BJ (cell line): ENCODE data around the gene LRP1B. TPM values are rescaled to one million over a fixed set of nuclear protein-coding genes. Genes with fewer than 3 reads are reported as not detected.

Experiments
- CTCF ChIA-PET: fragments of 350-600 bp; formaldehyde crosslinking; extraction: SDS; loops from one replicate; lab custom pipeline; 2021; ENCODE audit warnings: antibody characterized with exemption, inconsistent platforms; lab: Yijun Ruan, JAX
- POLR2A ChIA-PET: fragments of 300-600 bp; sonication (Branson Sonifier 250); formaldehyde crosslinking; extraction: SDS; loops from one replicate; lab custom pipeline; 2021; ENCODE audit warnings: antibody characterized with exemption; lab: Charles Lee
- DNase-seq: peaks from one replicate; pipeline ENCODE4 v3.0.0-alpha.2; 2011; ENCODE audit warnings: low read depth
- H3K27me3 ChIP-seq: 2 replicates; pipeline ENCODE4 v1.6.0; 2011; ENCODE audit warnings: low read length; ENCODE audit not compliant: control insufficient read depth, insufficient read depth
- H3K36me3 ChIP-seq: 2 replicates; pipeline ENCODE4 v1.5.1; 2011; ENCODE audit warnings: low read length; ENCODE audit not compliant: control insufficient read depth, insufficient read depth
- H3K4me3 ChIP-seq: 2 replicates; pipeline ENCODE4 v1.5.1; 2011; ENCODE audit warnings: low read depth, mild to moderate bottlenecking, control low read depth, low read length
- polyA plus RNA-seq: library from polyadenylated mRNA; depleted of rRNA; stranded (reverse); fragments of >200 nt; gene quantifications from 2 replicates; pipeline ENCODE4 v1.2.3, GENCODE V29; 2011
- TF ChIP-seq, protein P1 (sequence below): IDR thresholded peaks from 2 replicates; pipeline ENCODE4 v1.5.1; 2011; ENCODE audit warnings: low read depth, mild to moderate bottlenecking, control low read depth, inconsistent platforms, low read length, moderate library complexity; ENCODE audit not compliant: insufficient read depth

Gene LRP1B
- polyA plus RNA-seq, 1 experiment: 0.04 TPM

GRCh38 chr2:140648393-140648792 is 1482.4 kb downstream of the LRP1B start:
- no peak for DNase-seq
- POLR2A ChIA-PET: no interaction called here
- CTCF ChIA-PET: no interaction called here
- H3K27me3 ChIP-seq: no peaks in the 10 kb centered on the region
- no peaks in the 10 kb centered on the region for H3K36me3 ChIP-seq
- TF ChIP-seq, protein P1, sequence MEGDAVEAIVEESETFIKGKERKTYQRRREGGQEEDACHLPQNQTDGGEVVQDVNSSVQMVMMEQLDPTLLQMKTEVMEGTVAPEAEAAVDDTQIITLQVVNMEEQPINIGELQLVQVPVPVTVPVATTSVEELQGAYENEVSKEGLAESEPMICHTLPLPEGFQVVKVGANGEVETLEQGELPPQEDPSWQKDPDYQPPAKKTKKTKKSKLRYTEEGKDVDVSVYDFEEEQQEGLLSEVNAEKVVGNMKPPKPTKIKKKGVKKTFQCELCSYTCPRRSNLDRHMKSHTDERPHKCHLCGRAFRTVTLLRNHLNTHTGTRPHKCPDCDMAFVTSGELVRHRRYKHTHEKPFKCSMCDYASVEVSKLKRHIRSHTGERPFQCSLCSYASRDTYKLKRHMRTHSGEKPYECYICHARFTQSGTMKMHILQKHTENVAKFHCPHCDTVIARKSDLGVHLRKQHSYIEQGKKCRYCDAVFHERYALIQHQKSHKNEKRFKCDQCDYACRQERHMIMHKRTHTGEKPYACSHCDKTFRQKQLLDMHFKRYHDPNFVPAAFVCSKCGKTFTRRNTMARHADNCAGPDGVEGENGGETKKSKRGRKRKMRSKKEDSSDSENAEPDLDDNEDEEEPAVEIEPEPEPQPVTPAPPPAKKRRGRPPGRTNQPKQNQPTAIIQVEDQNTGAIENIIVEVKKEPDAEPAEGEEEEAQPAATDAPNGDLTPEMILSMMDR: no peak
- H3K4me3 ChIP-seq: no peak overlapping the region

DNA sequence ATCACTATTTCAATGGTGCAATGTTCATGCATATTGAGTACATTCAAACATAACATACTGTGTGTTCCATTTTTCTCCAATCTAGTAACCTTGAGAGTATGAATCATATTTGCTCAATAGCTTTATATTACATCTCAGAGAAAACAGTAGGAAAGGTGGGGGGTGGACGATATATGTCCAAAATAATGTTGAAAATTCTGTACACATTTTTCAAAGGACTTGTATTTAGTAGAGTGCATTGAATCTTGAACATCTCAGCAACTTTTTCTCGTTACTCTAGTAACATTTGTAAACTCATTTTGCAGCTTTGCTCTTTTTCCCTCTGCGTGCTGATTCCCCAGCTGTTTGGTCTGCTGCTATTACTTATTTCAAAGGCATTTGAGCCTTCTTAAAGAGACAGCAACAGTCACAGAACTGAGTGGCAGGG is 1487.0 kb downstream of the LRP1B start:
- peak; percentile 6 for DNase-seq
- Histone ChIP-seq H3K27me3 (no peaks in the 10 kb centered on the region), H3K36me3 (no peaks in the 10 kb centered on the region), H3K4me3 (no peak overlapping the region)
- ChIA-PET POLR2A (no interaction called here), CTCF (no interaction called here)
- TF ChIP-seq, protein P1: no peak

DNA sequence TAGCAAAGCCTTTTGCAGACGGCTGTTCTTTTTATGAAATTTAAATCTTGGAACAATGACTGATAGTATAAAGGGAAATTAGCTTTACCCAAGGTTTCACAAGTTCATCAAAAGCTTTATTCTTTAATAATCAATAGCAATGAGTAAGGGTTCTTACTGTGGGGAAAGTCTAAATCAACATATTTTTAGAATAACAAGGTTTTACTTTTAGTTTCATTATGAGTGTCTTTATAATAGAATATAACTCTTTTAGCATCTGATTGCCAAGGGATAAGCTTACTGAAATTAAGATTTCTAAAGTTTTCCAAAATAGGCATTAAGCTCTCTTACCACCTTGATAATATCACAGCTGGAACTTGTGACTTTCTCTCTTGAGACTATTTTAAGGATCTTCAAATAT is 1489.7 kb downstream of the LRP1B start:
- CTCF ChIA-PET: no interaction called here
- DNase-seq: no peak
- H3K36me3 ChIP-seq: no peaks in the 10 kb centered on the region
- no peaks in the 10 kb centered on the region for H3K27me3 ChIP-seq
- TF ChIP-seq, protein P1: no peak
- POLR2A ChIA-PET: no interaction called here
- no peak overlapping the region for H3K4me3 ChIP-seq

DNA sequence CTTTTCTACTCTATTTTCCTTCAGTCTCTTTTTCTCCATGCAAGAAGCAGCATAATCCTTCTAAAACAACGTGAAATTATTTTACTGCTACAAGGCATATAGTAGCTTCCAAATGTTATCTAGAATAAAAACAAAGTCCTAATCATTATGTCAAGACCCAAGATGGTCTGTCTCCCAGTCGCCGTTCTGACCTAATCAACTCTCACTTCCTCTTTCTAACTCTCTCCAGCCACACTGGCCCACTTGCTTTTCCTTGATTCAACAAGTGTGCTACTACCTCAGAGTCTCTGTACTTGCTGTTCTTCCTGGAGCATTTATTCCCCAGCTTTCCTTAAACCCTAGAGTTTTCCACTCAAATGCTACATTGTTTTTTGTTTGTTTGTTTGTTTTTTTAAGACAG is 1491.2 kb downstream of the LRP1B start:
- TF ChIP-seq, protein P1: no peak
- Histone ChIP-seq H3K27me3 (no peaks in the 10 kb centered on the region), H3K4me3 (no peak overlapping the region), H3K36me3 (no peaks in the 10 kb centered on the region)
- ChIA-PET CTCF (no interaction called here), POLR2A (no interaction called here)
- DNase-seq: no peak

- no peak for DNase-seq
- POLR2A ChIA-PET: no interaction called here
- CTCF ChIA-PET: no interaction called here
- TF ChIP-seq, protein P1: no peak
- Histone ChIP-seq H3K36me3 (no peaks in the 10 kb centered on the region), H3K4me3 (no peak overlapping the region), H3K27me3 (no peaks in the 10 kb centered on the region)
These were observed 1500.3 kb downstream of the LRP1B start for GRCh38 chr2:140630557-140630956.
